ENCODE data around the gene ARSB. TPM values are rescaled to one million over a fixed set of nuclear protein-coding genes. Genes with fewer than 3 reads are reported as not detected.
A peak's percentile ranks its signal among the peaks of the same experiment; 100 is the strongest.

ARSB gene
- total RNA-seq (10 to 100 TPM; 10.1 to 21.4 (median 14.8) TPM), polyA plus RNA-seq (1 to 10 TPM; 1.7 to 3.5 TPM)
- long read RNA-seq, donor 1, full-length matches to known transcripts = 3 of 11 reads
- long read RNA-seq, donor 1, partial matches to known transcripts = 8 of 11 reads
- long read RNA-seq, donor 1, other reads (novel, unspliced or antisense) = 0 of 11 reads
- long read RNA-seq, donor 2, full-length matches to known transcripts = 7 of 22 reads
- long read RNA-seq, donor 2, partial matches to known transcripts = 1 of 22 reads
- long read RNA-seq, donor 2, other reads (novel, unspliced or antisense) = 14 of 22 reads
- long read RNA-seq, donor 3, full-length matches to known transcripts = 4 of 32 reads
- long read RNA-seq, donor 3, partial matches to known transcripts = 0 of 32 reads
- long read RNA-seq, donor 3, other reads (novel, unspliced or antisense) = 28 of 32 reads

- ATAC-seq (peak; percentile 42 to 72 (median 58)), DNase-seq (peak; percentile 45 to 62)
- H3K9me3 ChIP-seq = no peaks in the 10 kb centered on the region
- no peaks in the 10 kb centered on the region for H3K36me3 ChIP-seq
- intact Hi-C loops (cut with DNase I) = no loop called here
- H3K27me3 ChIP-seq = no peaks in the 10 kb centered on the region
- TF ChIP-seq, protein P1, sequence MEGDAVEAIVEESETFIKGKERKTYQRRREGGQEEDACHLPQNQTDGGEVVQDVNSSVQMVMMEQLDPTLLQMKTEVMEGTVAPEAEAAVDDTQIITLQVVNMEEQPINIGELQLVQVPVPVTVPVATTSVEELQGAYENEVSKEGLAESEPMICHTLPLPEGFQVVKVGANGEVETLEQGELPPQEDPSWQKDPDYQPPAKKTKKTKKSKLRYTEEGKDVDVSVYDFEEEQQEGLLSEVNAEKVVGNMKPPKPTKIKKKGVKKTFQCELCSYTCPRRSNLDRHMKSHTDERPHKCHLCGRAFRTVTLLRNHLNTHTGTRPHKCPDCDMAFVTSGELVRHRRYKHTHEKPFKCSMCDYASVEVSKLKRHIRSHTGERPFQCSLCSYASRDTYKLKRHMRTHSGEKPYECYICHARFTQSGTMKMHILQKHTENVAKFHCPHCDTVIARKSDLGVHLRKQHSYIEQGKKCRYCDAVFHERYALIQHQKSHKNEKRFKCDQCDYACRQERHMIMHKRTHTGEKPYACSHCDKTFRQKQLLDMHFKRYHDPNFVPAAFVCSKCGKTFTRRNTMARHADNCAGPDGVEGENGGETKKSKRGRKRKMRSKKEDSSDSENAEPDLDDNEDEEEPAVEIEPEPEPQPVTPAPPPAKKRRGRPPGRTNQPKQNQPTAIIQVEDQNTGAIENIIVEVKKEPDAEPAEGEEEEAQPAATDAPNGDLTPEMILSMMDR (IDR thresholded peaks at IDR 0.05) = no peak
- H3K4me1 ChIP-seq = peaks cover 0 to 30% (median 14%) of the 10 kb centered on the region in 9 donors
- 0% methylated on average over 53 to 57 of the region's 57 CpGs for WGBS, 2 donors
- peak within 1 kb of the TSS; percentile 92 to 99 (median 97) for H3K27ac ChIP-seq
- H3K4me3 ChIP-seq = peak within 1 kb of the TSS; percentile 56 to 92 (median 83)
Measured at GRCh38 chr5:78985116-78985724, at the start of gene ARSB. TSS of gene ARSB (minus strand) at chr5:78985310. CDS start at chr5:78985248, 62 bp downstream.

GRCh38 chr5:79032782-79033181 lies 47.7 kb upstream of the ARSB start:
- no peaks in the 10 kb centered on the region for H3K4me1 ChIP-seq
- ATAC-seq (no peak), DNase-seq (no peak)
- TF ChIP-seq, protein P1 (IDR thresholded peaks at IDR 0.05) = no peak
- H3K27me3 ChIP-seq = no peaks in the 10 kb centered on the region
- intact Hi-C loops (cut with DNase I) = no loop called here
- 93 to 95% methylated on average over 5 of the region's 5 CpGs for WGBS, 2 donors
- H3K4me3 ChIP-seq = no peak overlapping the region
- peaks cover 0 to 10% (median 4%) of the 10 kb centered on the region in 11 donors for H3K9me3 ChIP-seq
- no peak overlapping the region for H3K27ac ChIP-seq
- no peaks in the 10 kb centered on the region for H3K36me3 ChIP-seq

- no peak for ATAC-seq
- 90 to 94% methylated on average over 10 of the region's 10 CpGs for WGBS, 2 donors
- H3K27ac ChIP-seq = no peak overlapping the region
- H3K4me1 ChIP-seq = no peaks in the 10 kb centered on the region
- no peak overlapping the region for H3K4me3 ChIP-seq
- peaks cover 0 to 9% (median 4%) of the 10 kb centered on the region in 11 donors for H3K9me3 ChIP-seq
- H3K27me3 ChIP-seq = no peaks in the 10 kb centered on the region
- intact Hi-C loops (cut with DNase I) = no loop called here
- DNase-seq = no peak
- TF ChIP-seq, protein P1 (IDR thresholded peaks at IDR 0.05) = no peak
- H3K36me3 ChIP-seq = no peaks in the 10 kb centered on the region
Measured at GRCh38 chr5:79032031-79032695, 47.1 kb upstream of the ARSB start.

DNA sequence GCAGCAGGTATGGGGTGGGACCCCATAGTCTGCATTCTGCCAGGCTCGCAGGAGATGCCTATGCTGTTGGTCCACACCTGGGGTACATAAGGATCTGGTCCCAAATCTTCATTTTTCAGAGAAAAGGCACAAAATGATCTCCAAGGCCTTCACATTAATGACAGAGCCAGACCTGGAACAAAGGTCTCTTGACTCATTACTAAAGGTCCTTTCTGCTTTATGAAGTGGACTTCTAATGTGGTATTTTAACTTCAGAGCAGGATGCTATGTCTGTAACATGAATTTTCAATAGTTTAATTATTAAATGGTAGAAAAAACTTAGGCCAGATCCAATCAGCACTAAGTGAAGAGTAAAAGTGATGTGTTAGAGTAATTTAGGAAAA lies 46.4 kb upstream of the ARSB start:
- H3K9me3 ChIP-seq = peaks cover 0 to 2% (median 0%) of the 10 kb centered on the region in 11 donors
- intact Hi-C loops (cut with DNase I) = no loop called here
- DNase-seq (no peak), ATAC-seq (no peak)
- H3K27ac ChIP-seq = no peak overlapping the region
- H3K27me3 ChIP-seq = peaks cover 0 to 2% (median 0%) of the 10 kb centered on the region in 7 donors
- H3K36me3 ChIP-seq = no peaks in the 10 kb centered on the region
- no peaks in the 10 kb centered on the region for H3K4me1 ChIP-seq
- TF ChIP-seq, protein P1 (IDR thresholded peaks at IDR 0.05) = no peak
- 94 to 97% methylated on average over 1 of the region's 1 CpG for WGBS, 2 donors
- no peak overlapping the region for H3K4me3 ChIP-seq

All from heart right ventricle (tissue), 16 donors.